Measurements from ENCODE around the gene ERGIC2.
A peak's percentile ranks its signal among the peaks of the same experiment; 100 is the strongest.
"Not testable (repeated sequence)": the region's sequence is repeated elsewhere in the genome, so short reads cannot be mapped to it uniquely, and the experiment has no call there.

The ERGIC2 gene, protein sequence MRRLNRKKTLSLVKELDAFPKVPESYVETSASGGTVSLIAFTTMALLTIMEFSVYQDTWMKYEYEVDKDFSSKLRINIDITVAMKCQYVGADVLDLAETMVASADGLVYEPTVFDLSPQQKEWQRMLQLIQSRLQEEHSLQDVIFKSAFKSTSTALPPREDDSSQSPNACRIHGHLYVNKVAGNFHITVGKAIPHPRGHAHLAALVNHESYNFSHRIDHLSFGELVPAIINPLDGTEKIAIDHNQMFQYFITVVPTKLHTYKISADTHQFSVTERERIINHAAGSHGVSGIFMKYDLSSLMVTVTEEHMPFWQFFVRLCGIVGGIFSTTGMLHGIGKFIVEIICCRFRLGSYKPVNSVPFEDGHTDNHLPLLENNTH

DNA sequence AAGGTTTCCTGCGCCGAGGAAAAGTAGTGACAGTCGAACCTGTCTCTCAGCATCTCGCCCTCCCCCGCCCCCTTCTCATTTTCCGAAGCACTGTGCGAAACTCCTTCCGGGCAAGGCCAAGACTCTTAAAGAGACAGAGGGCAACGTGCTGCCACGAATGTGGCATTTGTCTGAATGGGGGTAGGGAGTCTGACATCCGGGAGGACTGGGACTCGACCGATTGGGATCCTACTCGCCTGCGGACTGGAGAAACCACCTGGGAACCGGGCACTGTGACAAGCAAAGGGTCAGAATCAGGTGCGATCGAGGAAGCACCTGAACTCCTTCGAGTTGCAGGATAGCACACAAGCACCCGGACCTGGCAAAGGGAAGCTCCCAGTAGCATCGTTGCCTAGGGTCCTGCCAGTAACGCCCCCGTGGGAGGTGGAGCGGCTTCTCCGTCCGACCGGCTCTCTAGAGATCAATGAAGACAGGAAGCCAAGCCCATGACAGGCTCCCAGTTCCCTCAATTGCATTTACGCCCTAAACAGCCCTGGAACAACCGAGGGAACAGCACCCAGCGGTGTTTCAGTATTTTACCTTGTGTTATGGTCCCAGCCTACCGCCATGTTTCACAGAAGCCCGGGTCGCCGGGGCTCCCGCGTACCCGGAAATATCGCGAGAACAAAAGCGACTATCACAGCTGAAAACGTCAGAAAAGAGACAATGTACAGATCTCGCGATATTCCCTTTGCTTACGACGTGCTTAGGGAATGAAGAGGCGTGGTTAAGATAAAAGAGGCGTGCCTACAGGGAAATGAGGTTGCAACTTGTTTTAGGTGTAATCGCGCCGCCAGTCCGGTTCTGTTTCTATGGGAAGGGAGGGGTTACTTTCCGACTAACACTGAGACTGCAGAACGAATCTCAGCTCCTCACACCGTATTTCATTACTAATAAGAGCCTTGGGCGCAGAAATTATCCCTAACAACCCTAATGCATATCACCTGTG is at the start of gene ERGIC2:
Gene ERGIC2 (minus strand): TSS at position 637 of the 988 bp plus-strand sequence. CDS start 9,539 bp downstream, outside the sequence.
- peak; percentile 94 for DNase-seq

DNA sequence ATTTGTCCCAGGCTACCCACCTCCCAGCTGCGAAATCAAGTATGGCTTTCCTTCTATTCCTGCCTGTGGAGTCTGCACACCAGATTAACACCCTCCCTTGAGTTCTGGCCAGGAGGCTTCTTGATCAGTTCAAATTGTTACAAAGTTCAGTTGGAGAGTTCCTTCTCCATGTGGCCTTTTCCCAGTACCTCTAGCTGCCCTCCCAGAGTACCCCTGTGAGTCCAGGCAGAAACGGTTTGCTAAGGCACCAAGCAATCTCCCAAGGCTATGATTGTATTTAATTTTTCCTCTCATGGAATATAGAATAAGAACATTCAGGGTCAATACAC is 49.7 kb upstream of the ERGIC2 start:
- no peak for DNase-seq

DNA sequence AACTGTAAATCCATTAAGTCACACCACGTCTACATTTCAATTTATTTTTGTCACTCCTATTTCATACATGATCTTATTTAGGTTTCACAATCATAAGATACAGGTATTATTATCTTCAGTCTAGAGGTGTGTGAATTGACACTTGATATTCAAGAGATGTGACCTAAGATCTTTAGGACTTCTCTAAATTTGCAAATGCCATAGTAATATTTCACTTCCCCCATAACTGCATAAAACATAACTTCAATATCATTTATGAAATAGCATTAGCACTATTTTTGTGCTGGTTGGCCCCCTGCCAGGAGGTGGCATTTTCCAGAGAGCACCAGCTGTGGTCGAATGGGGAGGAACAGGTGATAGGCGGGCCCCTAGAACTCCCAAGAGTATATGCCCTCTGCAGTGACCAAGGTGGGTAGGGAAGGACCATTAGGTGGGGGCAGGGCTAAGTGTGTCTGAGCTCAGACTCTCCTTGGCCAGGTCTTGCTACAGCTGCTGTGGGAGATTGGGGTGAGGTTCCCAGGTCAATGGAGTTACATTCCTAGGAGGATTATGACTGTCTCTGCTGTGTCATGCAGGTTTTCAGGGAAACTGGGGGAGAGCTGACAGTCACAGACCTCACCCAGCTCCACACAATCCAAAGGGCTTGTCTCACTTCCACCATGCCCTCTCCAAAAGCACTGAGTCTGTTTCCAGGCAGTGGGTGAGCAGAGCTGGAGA is 49.2 kb upstream of the ERGIC2 start:
- no peak for DNase-seq

DNA sequence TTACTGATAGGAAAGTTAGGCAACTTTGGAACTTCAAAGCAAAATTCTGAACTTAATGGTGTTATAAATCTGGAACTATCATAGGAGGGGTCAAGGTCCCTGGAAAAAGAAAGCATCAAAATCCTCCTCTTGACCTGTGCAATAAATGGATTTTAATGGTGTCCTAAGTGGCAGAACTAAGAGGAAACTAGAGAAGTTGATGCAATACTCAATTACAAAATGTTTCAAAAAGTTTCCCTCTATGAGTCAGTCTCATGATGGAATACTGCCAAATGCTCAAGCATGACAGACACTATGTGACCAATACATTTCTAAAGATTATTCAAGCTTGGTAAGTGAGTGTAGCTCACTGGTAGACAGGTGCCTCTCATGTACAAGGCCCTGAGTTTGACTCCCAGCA is 47.7 kb upstream of the ERGIC2 start:
- DNase-seq = no peak

DNA sequence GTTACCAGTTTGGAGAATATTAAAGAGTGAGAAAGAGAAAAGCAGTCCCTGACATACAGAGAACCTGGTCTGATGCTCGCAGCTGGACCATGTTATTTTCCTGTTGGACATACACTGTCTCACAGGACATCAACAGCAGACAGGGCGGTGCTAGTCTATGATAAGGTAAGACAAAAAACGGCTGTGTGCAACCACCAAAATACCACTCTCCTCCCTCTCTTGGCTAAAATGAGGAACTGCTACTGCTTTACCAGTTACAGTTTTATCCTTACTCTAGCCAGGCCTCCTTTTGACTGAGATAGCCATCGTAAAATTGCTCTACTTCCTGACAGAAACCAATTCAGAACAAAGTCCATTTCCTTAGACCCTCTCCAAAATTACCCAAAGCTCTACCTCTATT is 47.0 kb upstream of the ERGIC2 start:
- DNase-seq = no peak

DNA sequence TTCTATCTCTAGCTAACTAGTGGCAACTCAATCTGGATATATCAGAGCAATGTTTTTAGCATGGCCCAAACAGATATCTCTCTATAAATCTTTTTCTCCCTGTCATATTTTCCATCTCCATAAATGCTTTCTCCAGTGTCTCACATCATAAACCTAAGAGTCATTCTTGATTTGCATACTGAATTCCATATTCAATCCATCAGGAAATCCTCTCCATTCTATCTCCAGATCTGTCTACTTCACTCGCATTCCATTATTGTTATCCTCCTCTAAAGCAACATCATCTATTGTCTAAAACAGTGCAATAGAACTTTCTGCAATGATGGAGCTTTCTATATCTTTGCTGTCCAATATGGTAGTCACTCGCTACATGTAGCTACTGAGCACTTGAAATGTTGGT is 45.5 kb upstream of the ERGIC2 start:
- no peak for DNase-seq

DNA sequence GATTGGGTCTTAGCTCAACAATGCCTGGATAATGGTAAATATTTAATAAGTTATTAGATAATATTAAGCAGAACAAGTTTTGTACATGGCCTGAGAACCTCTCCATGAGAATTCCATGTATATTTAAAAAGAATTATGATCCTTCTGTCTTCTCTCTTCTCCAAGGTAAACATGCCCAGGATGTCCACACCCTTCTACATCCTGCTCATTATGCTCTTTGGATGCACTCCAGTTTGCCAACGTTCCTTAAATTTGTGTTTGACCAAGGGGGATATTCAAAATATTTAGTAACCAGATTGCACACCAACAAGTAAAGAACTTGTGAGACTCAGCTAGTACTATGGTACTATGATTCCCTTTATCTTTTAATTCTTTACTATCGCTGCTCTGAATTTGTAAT is 44.8 kb upstream of the ERGIC2 start:
- no peak for DNase-seq

DNA sequence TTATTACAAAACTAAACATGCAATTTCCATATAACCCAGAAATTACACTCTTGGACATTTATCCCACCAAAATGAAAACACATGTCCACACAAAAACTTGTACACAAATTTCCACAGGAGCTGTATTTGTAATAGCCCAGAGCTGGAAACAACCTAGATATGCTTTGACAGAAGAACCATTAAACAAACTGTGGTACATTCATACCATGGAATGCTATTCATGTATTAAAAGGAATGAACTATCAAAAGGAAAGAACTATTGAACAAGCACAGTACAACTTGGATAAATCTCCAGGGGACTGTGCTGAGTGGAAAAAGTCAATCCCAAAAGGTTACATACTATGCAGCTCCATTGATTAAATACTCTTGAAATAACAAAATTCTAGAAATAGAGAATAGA is 35.8 kb upstream of the ERGIC2 start:
- DNase-seq = no peak

DNA sequence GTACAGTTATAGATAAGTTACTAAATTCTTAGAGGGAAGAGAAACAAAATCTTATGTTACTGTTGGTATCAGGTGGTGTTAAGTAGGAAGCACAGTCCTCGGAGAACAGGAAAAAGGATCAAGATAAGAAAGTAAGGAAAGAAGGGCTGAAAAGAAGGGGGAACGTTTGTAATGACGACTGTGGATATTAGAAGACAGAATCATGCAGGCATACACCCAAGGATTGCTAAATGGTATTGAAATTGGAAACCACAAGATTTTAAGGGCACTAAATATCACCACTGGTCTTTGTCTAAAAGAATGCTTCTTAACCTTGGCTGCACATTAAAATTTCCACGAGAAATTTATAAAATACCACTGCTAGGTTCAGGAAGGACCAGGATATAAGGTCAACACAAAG is 34.1 kb upstream of the ERGIC2 start:
- DNase-seq = no peak

DNA sequence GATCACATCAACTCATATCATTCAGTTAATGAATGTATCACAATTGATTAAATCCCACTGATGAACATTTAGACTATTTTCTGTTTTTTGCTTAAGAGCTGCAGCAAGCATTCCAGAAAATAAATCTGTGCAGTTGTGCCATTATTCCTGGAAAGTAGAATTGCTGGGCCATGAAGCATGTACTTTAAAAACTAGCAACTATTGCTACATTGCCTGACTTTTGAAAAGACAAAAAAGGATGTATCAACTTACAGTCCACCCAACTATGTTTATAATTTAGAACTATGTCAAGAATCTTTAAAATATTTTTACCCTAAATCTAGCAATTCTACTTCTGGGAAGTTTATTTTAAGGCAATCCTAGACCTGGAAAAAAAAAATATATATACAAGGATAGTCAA is 33.4 kb upstream of the ERGIC2 start:
- no peak for DNase-seq

DNA sequence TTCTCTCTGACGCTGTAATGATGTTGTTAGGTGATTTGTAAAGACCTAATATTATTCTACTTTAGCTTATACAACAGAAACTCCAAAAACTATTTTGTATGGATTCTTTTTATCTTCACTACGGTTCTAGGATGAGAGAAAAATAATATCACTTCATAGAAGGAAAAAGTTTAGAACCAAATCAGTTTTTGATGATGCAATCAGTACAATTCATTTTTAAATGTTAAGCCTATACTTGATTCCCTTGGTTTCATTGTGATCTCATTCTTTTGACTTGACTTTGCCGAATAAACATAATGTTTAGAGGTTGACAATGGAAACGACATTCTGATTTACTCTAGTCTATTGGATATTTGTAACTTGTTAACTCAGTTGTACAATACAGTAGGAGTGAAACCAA is 24.6 kb upstream of the ERGIC2 start:
- DNase-seq = no peak

DNA sequence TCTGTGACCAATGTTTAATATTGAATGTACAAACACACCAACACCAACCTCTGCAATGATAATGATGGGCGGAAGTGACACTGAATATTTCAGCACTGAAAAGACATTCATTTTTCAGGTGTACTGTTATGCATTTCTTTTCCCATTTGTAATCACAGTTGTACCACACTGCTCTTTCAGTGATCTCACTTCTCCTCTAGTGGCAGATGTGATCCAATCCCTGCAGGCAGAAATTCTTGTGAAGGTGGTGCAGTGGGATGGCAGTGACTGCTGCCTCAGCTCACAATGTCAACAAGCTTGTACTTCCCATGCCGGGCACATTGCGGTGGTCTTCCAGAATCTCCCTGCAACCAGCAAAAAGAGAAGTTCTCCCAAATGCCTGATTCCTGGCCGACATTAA is 23.0 kb upstream of the ERGIC2 start:
- no peak for DNase-seq

DNA sequence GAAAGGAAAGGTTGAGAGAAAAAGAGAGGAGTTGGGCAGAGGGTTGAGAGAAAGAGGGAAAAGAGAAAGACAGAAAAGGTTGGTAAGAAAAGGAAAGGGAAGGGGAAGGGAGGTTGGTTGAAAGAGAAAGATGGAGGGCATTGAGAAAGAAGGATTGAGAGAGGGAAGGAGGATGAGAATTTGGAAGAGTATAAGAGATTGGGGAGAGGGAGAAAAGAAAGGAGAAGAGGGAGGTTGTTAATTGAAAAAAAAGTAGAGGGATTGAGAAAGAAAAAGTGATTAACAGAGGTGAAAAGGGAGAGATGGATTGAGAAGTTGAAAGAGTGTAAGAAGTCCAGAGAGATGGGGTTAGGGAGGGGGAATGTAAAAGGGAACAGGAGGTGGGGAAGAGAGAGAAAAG is 21.5 kb upstream of the ERGIC2 start:
- DNase-seq = no peak

DNA sequence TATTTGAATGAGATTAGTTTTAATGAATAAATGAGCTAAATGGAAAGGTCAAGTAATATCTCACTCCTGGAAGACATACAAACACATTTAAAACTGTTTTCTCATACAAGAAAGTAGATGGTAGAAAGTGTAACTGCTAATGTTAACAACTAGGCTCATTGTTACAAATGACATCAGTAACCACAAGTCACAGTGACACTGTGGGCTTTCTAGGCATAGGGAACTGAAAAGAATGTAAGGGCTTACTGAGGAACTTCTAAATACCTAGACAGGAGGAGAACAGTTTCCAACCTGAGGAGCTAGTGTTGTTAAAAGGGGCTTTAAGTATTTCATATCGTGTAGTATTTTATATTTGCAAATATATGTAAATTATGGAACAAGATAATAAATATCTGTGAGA is 17.5 kb upstream of the ERGIC2 start:
- no peak for DNase-seq

DNA sequence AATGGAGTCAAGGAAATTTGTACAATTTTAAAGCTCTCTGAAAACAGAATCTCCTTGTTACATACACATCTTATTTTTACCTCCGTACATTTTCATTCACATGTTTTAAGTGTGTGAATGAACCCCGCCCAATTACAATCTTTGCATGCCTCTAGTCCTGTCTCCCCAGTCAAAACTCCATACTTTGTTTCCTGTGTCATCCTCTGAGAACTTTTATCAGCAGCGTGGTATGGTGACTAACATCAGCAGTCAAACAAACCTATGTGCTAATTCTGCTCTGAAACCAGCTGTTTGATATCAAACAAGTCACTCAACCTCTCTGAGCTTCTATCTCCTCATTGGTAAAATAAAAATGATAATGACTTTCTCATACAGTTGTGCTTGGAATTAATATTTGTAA is 15.8 kb upstream of the ERGIC2 start:
- DNase-seq = no peak

DNA sequence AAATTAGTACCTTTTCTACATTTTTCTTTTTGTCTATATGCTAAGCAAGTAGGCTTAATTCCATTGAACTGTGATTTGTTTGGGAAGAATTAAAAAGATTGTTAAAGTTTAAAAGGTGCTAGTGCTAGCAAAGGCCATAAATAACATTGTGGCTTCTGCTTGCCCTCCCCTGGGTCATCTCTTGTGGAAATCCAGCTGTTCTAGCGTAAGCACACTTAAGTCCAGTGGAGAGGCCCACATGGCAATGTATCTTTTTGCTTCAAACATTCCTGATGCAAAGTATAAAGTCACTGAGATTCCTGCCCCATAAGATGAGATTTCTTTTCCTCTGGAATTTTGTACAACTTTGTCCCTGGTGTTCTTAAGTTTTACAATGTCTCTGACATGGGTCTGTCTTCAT is 14.4 kb upstream of the ERGIC2 start:
- DNase-seq = no peak

DNA sequence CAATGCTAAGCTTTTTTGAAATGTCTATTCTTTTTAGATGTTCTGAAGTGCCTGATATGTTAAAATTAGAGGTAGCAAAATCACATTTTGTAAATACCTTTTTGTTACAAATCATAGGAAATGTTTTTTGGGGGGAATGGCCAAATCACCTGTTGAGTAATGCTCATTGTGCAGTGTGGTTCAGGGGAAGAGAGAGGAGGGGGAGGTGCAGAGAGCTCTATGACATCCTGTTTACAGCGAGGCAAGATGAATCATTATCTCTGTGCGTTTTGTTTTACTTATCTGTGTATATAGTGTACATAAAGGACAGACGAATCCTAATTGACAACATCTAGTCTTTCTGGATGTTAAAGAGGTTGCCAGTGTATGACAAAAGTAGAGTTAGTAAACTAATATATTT is 9.4 kb upstream of the ERGIC2 start:
- not testable (repeated sequence) for DNase-seq

DNA sequence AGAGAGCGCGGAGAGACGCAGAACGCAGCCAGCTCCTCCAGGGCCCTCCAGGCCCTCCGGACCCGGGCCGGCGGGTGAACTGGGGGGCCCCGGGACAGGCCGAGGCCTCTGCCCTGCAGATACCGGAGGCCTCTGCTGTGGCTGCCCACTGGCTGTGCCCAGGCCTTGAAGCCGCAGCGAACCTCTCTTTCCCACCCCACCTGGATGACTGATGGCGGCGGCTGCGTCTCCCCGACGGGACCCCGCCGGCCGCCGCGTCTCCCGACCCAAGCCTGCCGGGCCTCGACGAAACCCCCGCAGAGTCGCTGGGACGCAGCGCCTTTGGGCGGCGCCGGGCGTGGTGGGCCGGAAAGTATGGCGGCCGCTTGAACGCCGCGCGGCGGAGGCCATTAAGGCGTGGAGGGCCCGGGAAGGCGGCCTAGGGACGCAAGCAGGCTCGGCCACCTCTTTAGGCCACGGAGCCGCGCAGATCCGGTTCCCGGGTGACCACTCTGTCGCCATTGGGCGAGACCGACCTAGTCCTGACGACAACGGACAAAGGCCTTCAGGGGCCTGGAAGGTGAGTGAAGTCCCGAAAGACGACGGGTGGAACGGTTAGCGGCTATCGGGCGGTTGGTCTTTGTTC is 8.4 kb upstream of the ERGIC2 start:
- no peak for DNase-seq

DNA sequence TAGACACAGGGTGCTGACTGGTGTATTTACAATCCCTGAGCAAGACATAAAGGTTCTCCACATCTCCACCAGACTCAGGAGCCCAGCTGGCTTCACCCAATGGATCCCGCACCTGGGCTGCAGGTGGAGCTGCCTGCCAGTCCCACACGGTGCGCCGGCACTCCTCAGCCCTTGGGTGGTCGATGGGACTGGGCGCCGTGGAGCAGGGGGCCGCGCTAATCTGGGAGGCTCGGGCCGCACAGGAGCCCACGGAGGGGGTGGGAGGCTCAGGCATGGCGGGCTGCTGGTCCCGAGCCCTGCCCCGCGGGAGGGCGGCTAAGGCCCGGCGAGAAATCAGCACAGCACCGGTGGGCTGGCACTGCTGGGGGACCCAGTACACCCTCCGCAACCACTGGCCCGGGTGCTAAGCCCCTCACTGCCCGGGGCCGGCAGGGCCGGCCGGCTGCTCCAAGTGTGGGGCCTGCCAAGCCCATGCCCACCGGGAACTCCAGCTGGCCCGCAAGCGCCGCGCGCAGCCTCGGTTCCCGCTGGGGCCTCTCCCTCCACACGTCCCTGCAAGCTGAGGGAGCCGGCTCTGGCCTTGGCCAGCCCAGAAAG is 5.2 kb upstream of the ERGIC2 start:
- DNase-seq = not testable (repeated sequence)

DNA sequence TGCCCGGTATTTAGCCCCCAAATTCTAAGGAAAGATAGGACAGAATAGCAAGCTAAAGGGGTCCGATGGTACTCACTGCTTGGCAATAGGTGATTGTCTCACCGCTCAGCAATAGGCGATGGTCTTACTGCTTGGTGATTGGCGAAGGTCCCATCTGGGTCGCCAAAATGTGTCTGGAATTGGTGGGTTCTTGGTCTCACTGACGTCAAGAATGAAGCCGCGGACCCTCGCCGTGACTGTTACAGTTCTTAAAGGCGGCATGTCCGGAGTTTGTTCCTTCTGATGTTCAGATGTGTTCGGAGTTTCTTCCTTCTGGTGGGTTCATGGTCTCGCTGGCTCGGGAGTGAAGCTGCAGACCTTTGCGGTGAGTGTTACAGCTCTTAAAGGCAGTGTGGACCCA is 4.2 kb upstream of the ERGIC2 start:
- DNase-seq = not testable (repeated sequence)

DNA sequence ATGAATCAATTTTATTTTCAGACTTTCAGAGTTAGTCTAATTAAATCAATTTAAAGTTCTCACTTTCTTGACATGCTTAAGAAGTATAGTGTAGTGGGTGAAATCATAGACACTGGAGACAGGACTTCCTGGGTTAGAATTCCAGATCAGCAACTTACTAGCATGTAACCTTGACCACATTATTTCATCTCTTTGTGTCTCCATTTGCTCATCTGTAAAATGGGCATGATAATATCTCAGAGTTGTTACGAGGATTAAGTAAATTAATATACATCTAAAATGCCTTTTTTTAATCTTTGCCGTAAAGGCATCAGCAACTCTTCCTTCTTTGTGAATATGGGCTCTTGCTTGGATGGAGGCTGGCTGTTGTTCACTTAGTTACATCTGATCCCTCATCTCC is 1.3 kb upstream of the ERGIC2 start:
- no peak for DNase-seq

DNA sequence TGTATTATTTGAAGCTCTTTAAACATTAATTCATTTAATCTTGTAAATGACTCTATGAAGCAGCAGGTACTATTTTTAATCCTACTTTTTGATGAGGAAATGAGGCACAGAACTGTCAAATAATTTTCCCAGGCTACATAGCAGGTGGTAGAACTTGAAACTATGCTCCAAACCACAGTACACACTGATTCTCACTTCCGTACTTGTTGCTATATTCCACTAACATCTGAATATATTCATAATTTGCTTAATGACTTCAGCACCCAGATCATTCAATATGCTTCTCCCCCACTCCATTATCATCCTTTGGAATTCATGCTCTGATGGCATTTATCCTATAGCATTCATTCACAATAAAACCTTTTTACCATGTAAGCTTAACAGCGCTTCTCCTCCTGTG is 4.9 kb downstream of the ERGIC2 start:
- DNase-seq = no peak

DNA sequence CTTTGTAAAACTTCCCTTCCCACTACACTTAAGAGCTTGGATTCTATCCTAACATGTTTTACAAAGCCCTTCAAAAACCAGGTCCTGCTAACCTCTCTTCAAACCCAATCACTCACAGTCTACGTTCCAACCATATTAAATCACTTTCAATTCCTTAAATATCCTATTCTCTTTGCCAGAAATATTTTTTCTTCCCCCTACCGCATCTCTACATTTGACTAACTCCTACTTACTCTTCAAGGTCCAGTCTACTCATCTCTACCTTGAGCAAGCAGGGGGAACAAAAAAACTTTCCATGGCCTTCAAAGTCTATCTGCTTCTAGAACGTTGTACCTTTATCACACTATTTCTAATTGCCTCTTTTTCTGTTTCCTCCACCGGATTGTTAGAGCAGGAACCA is 6.1 kb downstream of the ERGIC2 start:
- DNase-seq = no peak
